Tibial nerve (tissue), 4 donors: ENCODE data around the gene G3BP2. TPM values are rescaled to one million over a fixed set of nuclear protein-coding genes. Genes with fewer than 3 reads are reported as not detected.
"Not testable (repeated sequence)": the region's sequence is repeated elsewhere in the genome, so short reads cannot be mapped to it uniquely, and the experiment has no call there.

ENCODE experiments used
- DNase-seq, 2 donors: peaks; one replicate each; pipeline ENCODE4 v3.0.0-alpha.2; 2019; ENCODE audit warnings: low spot score in 2 of 2
- H3K27ac ChIP-seq, 4 donors: fragments of 200-600 bp; sonication (generic) in 3 of 4; one replicate each; pipeline ENCODE4 v1.5.1; 2017 to 2019; ENCODE audit warnings: mild to moderate bottlenecking in 1 of 4
- H3K27me3 ChIP-seq, 2 donors: fragments of 200-600 bp; sonication (generic) in 1 of 2; one replicate each; pipeline versions ENCODE4 v1.5.1 to v1.6.0; 2017 to 2019
- H3K36me3 ChIP-seq, 3 donors: fragments of 200-600 bp; sonication (generic); one replicate each; pipeline ENCODE4 v1.5.1; 2018 to 2019
- H3K4me1 ChIP-seq, 4 donors: fragments of 200-600 bp; sonication (generic) in 3 of 4; one replicate each; pipeline ENCODE4 v1.5.1; 2017 to 2019
- H3K4me3 ChIP-seq, 4 donors: fragments of 200-600 bp; sonication (generic) in 3 of 4; one replicate each; pipeline ENCODE4 v1.5.1; 2017 to 2019; ENCODE audit warnings: mild to moderate bottlenecking in 1 of 4, moderate library complexity in 1 of 4
- H3K9me3 ChIP-seq, 4 donors: fragments of 200-600 bp; sonication (generic) in 3 of 4; one replicate each; pipeline ENCODE4 v1.5.1; 2017 to 2019
- CTCF ChIP-seq, 5 experiments: fragments of 200-600 bp in 3 of 5; fragments of 450-650 bp in 2 of 5; sonication (generic) in 3 of 5; IDR thresholded peaks; one replicate each; pipeline ENCODE4 v1.5.1; 2016 to 2019; ENCODE audit warnings: antibody characterized with exemption in 5 of 5, mild to moderate bottlenecking in 3 of 5, moderate library complexity in 2 of 5
- EP300 ChIP-seq, 2 donors: sonication (generic); formaldehyde crosslinking; IDR thresholded peaks; one replicate each; pipeline ENCODE4 v1.6.1; 2017; ENCODE audit warnings: antibody characterized with exemption in 2 of 2, mild to moderate bottlenecking in 1 of 2
- POLR2A ChIP-seq, 2 donors: fragments of 450-650 bp; IDR thresholded peaks; one replicate each; pipeline ENCODE4 v1.6.1; 2017; ENCODE audit warnings: antibody characterized with exemption in 2 of 2, mild to moderate bottlenecking in 2 of 2, moderate library complexity in 2 of 2
- WGBS, 2 donors: methylation state at CpG; one replicate each; pipeline ENCODE4 v1.1.5; 2018; 5-methylcytosine and 5-hydroxymethylcytosine counted together
- total RNA-seq, 4 donors: library from RNA; depleted of rRNA; stranded (reverse); fragments of >200 nt; gene quantifications; one replicate each; pipeline ENCODE4 v1.1.0, GENCODE V29; 2016

Gene G3BP2
- total RNA-seq, 4 donors from 2014 or later = 48.7 to 70.1 (median 56.6) TPM

- peaks cover 0 to 13% (median 0%) of the 10 kb centered on the region in 3 donors for H3K36me3 ChIP-seq
- WGBS, 2 donors = 90 to 91% methylated on average over 3 of the region's 3 CpGs
- no peaks in the 10 kb centered on the region for H3K4me1 ChIP-seq
- TF ChIP-seq CTCF (IDR thresholded peaks at IDR 0.05) = no peak
- TF ChIP-seq EP300 (IDR thresholded peaks at IDR 0.05) = no peak
- no peaks in the 10 kb centered on the region for H3K9me3 ChIP-seq
- H3K27ac ChIP-seq = no peak overlapping the region
- H3K27me3 ChIP-seq = no peaks in the 10 kb centered on the region
- H3K4me3 ChIP-seq = no peak overlapping the region
- DNase-seq = no peak
These were observed 23.4 kb upstream of the G3BP2 start for GRCh38 chr4:75696581-75696980.

DNA sequence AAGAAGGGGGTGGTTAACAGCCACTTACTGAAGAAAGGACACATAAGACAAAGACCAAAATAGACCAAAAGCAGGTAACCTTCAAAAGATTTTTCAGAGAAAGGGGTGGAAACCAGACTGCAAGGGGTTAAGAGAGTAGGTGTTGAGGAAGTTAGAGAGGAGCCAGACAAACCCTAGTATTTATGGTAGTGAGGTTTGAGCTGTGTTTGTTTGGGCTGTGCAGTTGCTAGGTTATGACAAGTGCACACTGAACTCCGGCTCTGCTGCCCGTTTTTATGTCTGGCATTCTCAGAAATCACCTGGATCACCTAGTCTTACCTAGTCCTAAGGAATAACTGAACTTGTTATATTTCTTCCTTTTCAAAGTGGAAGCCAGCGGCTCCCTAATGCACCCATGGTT lies 22.9 kb upstream of the G3BP2 start:
- DNase-seq = no peak
- WGBS, 2 donors = 58 to 62% methylated on average over 3 of the region's 3 CpGs
- TF ChIP-seq POLR2A (IDR thresholded peaks at IDR 0.05) = no peak
- no peak for TF ChIP-seq CTCF (IDR thresholded peaks at IDR 0.05)
- TF ChIP-seq EP300 (IDR thresholded peaks at IDR 0.05) = no peak
- H3K4me1 ChIP-seq = no peaks in the 10 kb centered on the region
- H3K9me3 ChIP-seq = no peaks in the 10 kb centered on the region
- H3K27me3 ChIP-seq = no peaks in the 10 kb centered on the region
- H3K27ac ChIP-seq = no peak overlapping the region
- H3K4me3 ChIP-seq = no peak overlapping the region
- H3K36me3 ChIP-seq = peaks cover 0 to 13% (median 0%) of the 10 kb centered on the region in 3 donors

GRCh38 chr4:75692066-75692465 lies 18.9 kb upstream of the G3BP2 start:
- H3K4me3 ChIP-seq, H3K27me3 ChIP-seq, H3K4me1 ChIP-seq, H3K27ac ChIP-seq, DNase-seq, H3K9me3 ChIP-seq: not testable (repeated sequence)
- WGBS, 2 donors = 97 to 100% methylated on average over 5 of the region's 5 CpGs
- peaks cover 0 to 13% (median 0%) of the 10 kb centered on the region in 3 donors for H3K36me3 ChIP-seq

GRCh38 chr4:75687125-75687524 lies 13.9 kb upstream of the G3BP2 start:
- not testable (repeated sequence) for H3K27ac ChIP-seq, H3K36me3 ChIP-seq, H3K4me1 ChIP-seq, H3K9me3 ChIP-seq, DNase-seq, H3K27me3 ChIP-seq, H3K4me3 ChIP-seq
- 90 to 94% methylated on average over 1 of the region's 1 CpG for WGBS, 2 donors

GRCh38 chr4:75686346-75686745 lies 13.1 kb upstream of the G3BP2 start:
- no peaks in the 10 kb centered on the region for H3K36me3 ChIP-seq
- no peak for DNase-seq
- H3K27me3 ChIP-seq = no peaks in the 10 kb centered on the region
- H3K9me3 ChIP-seq = no peaks in the 10 kb centered on the region
- H3K27ac ChIP-seq = no peak overlapping the region
- H3K4me1 ChIP-seq = no peaks in the 10 kb centered on the region
- WGBS, 2 donors = 41 to 76% methylated on average over 3 of the region's 3 CpGs
- TF ChIP-seq CTCF (IDR thresholded peaks at IDR 0.05) = no peak
- no peak for TF ChIP-seq EP300 (IDR thresholded peaks at IDR 0.05)
- TF ChIP-seq POLR2A (IDR thresholded peaks at IDR 0.05) = no peak
- H3K4me3 ChIP-seq = no peak overlapping the region

- WGBS, 2 donors = 77 to 81% methylated on average over 2 of the region's 2 CpGs
- H3K4me3 ChIP-seq = no peak overlapping the region
These were observed 12.5 kb upstream of the G3BP2 start for GRCh38 chr4:75685546-75686189.

More at GRCh38 chr4:75685546-75686189, 12.5 kb upstream of the G3BP2 start:
- no peak overlapping the region for H3K27ac ChIP-seq
- H3K27me3 ChIP-seq = no peaks in the 10 kb centered on the region
- no peaks in the 10 kb centered on the region for H3K4me1 ChIP-seq
- no peaks in the 10 kb centered on the region for H3K36me3 ChIP-seq
- TF ChIP-seq CTCF (IDR thresholded peaks at IDR 0.05) = no peak
- no peak for TF ChIP-seq EP300 (IDR thresholded peaks at IDR 0.05)
- TF ChIP-seq POLR2A (IDR thresholded peaks at IDR 0.05) = no peak
- H3K9me3 ChIP-seq = no peaks in the 10 kb centered on the region
- DNase-seq = no peak
